HL-60 (cell line): ENCODE results near the gene FBLN5.

Experiments
- GABPA ChIP-seq: IDR thresholded peaks from 2 replicates; pipeline ENCODE4 v1.6.1; 2012; ENCODE audit warnings: low read depth
- SPI1 ChIP-seq: IDR thresholded peaks from 2 replicates; pipeline ENCODE4 v1.6.1; 2012; ENCODE audit warnings: low read depth, mild to moderate bottlenecking, borderline replicate concordance
- TF ChIP-seq, protein P1 (sequence below): IDR thresholded peaks from one replicate; pipeline ENCODE4 v1.5.1; 2011; ENCODE audit warnings: low read length, control low read depth, inconsistent platforms; ENCODE audit not compliant: insufficient read depth

DNA sequence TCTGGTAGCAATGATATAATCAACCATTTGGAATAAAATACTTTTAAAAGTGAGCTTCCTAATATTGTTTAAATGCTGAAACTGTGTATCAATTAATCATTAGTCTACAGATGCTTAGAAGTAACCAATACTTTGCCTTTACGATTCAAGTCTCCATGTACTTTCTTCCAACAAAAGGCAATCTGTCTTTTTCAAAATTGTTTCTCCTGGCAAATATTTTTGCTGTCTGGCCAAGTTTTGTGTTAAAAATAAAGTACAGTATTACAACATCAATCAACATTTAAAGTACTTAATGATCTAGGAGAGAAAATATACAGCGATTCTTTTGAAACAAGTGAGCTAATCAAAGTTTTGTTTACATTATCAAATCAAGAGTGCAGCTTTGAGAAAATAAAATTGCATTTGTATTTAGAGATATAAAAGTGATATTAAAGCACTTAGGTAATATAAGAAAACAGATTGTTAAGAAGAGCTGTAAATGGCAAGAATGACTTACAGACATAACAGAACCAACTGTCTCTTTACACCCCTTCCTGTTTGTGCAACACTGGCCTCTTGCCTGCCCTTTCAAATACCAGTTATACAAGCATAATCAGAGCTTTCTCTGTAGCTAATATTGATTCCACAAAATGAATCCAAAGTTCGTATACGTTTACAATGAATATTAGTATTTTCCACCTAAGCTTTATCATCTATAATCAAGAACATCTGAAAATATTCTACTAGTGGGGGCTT, 38.2 kb upstream of the FBLN5 start:
- TF ChIP-seq, protein P1, sequence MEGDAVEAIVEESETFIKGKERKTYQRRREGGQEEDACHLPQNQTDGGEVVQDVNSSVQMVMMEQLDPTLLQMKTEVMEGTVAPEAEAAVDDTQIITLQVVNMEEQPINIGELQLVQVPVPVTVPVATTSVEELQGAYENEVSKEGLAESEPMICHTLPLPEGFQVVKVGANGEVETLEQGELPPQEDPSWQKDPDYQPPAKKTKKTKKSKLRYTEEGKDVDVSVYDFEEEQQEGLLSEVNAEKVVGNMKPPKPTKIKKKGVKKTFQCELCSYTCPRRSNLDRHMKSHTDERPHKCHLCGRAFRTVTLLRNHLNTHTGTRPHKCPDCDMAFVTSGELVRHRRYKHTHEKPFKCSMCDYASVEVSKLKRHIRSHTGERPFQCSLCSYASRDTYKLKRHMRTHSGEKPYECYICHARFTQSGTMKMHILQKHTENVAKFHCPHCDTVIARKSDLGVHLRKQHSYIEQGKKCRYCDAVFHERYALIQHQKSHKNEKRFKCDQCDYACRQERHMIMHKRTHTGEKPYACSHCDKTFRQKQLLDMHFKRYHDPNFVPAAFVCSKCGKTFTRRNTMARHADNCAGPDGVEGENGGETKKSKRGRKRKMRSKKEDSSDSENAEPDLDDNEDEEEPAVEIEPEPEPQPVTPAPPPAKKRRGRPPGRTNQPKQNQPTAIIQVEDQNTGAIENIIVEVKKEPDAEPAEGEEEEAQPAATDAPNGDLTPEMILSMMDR, result no peak
- TF ChIP-seq SPI1, result no peak
- TF ChIP-seq GABPA, result no peak
